PFSK-1 (cell line): ENCODE measurements around the gene SEC14L6.

Source experiments
- POLR2AphosphoS5 ChIP-seq: IDR thresholded peaks from 2 replicates; pipeline ENCODE4 v1.6.1; 2012; ENCODE audit warnings: low read depth, mild to moderate bottlenecking, control low read depth, low read length, moderate library complexity
- SIN3A ChIP-seq: IDR thresholded peaks from 2 replicates; pipeline ENCODE4 v1.6.1; 2012; ENCODE audit warnings: mild to moderate bottlenecking, low read length, moderate library complexity, borderline replicate concordance; ENCODE audit not compliant: insufficient read depth
- TAF1 ChIP-seq: IDR thresholded peaks from 2 replicates; pipeline ENCODE4 v1.6.1; 2012; ENCODE audit warnings: low read length, control low read depth, borderline replicate concordance; ENCODE audit not compliant: insufficient read depth
- TF ChIP-seq, protein P1 (sequence below), 2 experiments: IDR thresholded peaks; 2 replicates each; pipeline versions ENCODE4 v1.6.1 to v1.8.0; 2011 to 2012; ENCODE audit warnings: low read depth in 2 of 2, low read length in 2 of 2, control low read depth in 1 of 2, inconsistent platforms in 1 of 2, mild to moderate bottlenecking in 1 of 2, moderate library complexity in 1 of 2; ENCODE audit not compliant: insufficient read depth in 1 of 2

DNA sequence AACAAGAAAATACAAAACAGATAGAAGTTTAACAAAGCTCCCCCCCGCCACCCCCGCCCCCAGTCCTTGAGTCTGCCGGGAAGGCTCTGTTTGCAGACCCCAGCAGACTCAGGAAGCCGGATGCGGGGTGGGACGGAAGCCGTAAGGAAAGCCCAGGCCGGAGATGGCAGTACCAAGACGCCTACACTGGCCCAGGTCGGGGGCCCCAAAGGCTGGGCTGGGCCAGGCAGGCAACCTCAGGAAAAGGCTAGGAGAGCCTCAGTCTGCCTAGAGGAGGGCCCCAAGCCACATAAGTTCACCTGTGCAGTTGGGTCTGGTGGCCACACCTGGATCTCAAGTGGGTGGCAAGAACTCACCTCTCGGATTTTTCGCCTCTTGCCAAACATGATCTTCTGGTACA lies 31.9 kb upstream of the SEC14L6 start:
- TF ChIP-seq, protein P1, sequence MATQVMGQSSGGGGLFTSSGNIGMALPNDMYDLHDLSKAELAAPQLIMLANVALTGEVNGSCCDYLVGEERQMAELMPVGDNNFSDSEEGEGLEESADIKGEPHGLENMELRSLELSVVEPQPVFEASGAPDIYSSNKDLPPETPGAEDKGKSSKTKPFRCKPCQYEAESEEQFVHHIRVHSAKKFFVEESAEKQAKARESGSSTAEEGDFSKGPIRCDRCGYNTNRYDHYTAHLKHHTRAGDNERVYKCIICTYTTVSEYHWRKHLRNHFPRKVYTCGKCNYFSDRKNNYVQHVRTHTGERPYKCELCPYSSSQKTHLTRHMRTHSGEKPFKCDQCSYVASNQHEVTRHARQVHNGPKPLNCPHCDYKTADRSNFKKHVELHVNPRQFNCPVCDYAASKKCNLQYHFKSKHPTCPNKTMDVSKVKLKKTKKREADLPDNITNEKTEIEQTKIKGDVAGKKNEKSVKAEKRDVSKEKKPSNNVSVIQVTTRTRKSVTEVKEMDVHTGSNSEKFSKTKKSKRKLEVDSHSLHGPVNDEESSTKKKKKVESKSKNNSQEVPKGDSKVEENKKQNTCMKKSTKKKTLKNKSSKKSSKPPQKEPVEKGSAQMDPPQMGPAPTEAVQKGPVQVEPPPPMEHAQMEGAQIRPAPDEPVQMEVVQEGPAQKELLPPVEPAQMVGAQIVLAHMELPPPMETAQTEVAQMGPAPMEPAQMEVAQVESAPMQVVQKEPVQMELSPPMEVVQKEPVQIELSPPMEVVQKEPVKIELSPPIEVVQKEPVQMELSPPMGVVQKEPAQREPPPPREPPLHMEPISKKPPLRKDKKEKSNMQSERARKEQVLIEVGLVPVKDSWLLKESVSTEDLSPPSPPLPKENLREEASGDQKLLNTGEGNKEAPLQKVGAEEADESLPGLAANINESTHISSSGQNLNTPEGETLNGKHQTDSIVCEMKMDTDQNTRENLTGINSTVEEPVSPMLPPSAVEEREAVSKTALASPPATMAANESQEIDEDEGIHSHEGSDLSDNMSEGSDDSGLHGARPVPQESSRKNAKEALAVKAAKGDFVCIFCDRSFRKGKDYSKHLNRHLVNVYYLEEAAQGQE (IDR thresholded peaks at IDR 0.05; ENCODE audit: insufficient read depth in 1 of 2, low read depth in 2 of 2, low read length in 2 of 2): no peak
- TF ChIP-seq TAF1 (no peak), POLR2AphosphoS5 (no peak), SIN3A (no peak)
